Lower lobe of right lung (tissue), 2 donors: Measurements from ENCODE around the gene EIF2S3. TPM values are rescaled to one million over a fixed set of nuclear protein-coding genes. Genes with fewer than 3 reads are reported as not detected.

Experiments
- ATAC-seq, 2 donors: fragments of 200-7000 bp; cut with Tn5 transposase; one replicate each; pipeline ENCODE4 v1.9.1; 2020 to 2022; ENCODE audit warnings: mild to moderate bottlenecking in 2 of 2, moderate library complexity in 2 of 2
- DNase-seq: peaks from one replicate; pipeline ENCODE4 v3.0.0-alpha.2; 2020
- H3K27ac ChIP-seq: fragments of 200-600 bp; one replicate; pipeline ENCODE4 v1.8.0; 2022
- H3K27me3 ChIP-seq: fragments of 200-600 bp; one replicate; pipeline ENCODE4 v1.8.0; 2022; ENCODE audit warnings: low read depth
- H3K36me3 ChIP-seq: fragments of 200-600 bp; one replicate; pipeline ENCODE4 v1.8.0; 2022; ENCODE audit warnings: mild to moderate bottlenecking
- H3K4me1 ChIP-seq: fragments of 200-600 bp; one replicate; pipeline ENCODE4 v1.8.0; 2022
- H3K4me3 ChIP-seq: fragments of 200-600 bp; one replicate; pipeline ENCODE4 v1.8.0; 2022; ENCODE audit warnings: mild to moderate bottlenecking
- H3K9me3 ChIP-seq: fragments of 200-600 bp; one replicate; pipeline ENCODE4 v1.8.0; 2022
- intact Hi-C: fragments of 100-400 bp; cut with DNase I; formaldehyde crosslinking; loops from one replicate; pipeline ENCODE4 v1.11.0; 2022
- total RNA-seq: library from RNA; stranded (reverse); fragmentation: NEBNext Ultra II Directional; extraction: Animal tissue kit (Norgen Biotek cat#: 25700); gene quantifications from one replicate; pipeline ENCODE4 v1.2.1, GENCODE V29; 2021
- TF ChIP-seq, protein P1 (sequence below): fragments of 200-600 bp; IDR thresholded peaks from one replicate; pipeline ENCODE4 v1.8.0; 2022; ENCODE audit warnings: antibody characterized with exemption, mild to moderate bottlenecking
- donor health status: DM: no; HTN: yes; CAD: no; lungs with severe emphysema.

The EIF2S3 gene
- total RNA-seq, 1 donor from 2014 or later = 174 TPM

DNA sequence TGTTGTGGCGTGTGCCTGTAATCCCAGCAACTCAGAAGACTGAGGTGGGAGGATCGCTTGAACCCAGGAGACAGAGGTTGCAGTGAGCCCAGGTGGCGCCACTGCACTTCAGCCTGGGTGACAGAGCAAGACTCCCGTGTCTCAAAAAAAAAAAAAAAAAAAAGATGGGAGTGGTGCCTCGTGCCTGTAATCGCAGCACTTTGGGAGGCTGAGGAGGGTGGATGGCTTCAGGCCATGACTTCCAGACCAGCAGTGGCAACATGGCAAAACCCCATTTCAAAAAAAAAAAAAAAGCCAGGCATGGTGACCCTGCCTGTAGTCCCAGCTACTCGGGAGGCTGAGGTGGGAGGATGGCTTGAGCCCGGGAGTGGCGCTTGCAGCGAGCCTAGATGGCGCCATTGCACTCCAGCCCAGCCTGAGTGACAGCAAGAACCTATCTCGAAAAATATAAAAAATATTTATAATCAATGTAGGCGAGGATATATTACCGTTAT is 27.0 kb downstream of the EIF2S3 start:
- no peaks in the 10 kb centered on the region for H3K27me3 ChIP-seq
- ATAC-seq = peak; percentile 60 to 83
- intact Hi-C loops = loop anchor here (5.0 kb wide), 1 partner anchor 161 kb away; no protein-coding TSS in a partner anchor
- TF ChIP-seq, protein P1, sequence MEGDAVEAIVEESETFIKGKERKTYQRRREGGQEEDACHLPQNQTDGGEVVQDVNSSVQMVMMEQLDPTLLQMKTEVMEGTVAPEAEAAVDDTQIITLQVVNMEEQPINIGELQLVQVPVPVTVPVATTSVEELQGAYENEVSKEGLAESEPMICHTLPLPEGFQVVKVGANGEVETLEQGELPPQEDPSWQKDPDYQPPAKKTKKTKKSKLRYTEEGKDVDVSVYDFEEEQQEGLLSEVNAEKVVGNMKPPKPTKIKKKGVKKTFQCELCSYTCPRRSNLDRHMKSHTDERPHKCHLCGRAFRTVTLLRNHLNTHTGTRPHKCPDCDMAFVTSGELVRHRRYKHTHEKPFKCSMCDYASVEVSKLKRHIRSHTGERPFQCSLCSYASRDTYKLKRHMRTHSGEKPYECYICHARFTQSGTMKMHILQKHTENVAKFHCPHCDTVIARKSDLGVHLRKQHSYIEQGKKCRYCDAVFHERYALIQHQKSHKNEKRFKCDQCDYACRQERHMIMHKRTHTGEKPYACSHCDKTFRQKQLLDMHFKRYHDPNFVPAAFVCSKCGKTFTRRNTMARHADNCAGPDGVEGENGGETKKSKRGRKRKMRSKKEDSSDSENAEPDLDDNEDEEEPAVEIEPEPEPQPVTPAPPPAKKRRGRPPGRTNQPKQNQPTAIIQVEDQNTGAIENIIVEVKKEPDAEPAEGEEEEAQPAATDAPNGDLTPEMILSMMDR = peak; percentile 46
- peak; percentile 55 for DNase-seq
- H3K4me3 ChIP-seq = no peak overlapping the region
- peaks cover 9% of the 10 kb centered on the region for H3K36me3 ChIP-seq
- no peaks in the 10 kb centered on the region for H3K9me3 ChIP-seq
- H3K27ac ChIP-seq = no peak overlapping the region
- no peaks in the 10 kb centered on the region for H3K4me1 ChIP-seq

GRCh38 chrX:24082447-24082846 is 27.7 kb downstream of the EIF2S3 start:
- TF ChIP-seq, protein P1 = no peak
- H3K27me3 ChIP-seq = no peaks in the 10 kb centered on the region
- H3K4me1 ChIP-seq = no peaks in the 10 kb centered on the region
- H3K9me3 ChIP-seq = no peaks in the 10 kb centered on the region
- no peak overlapping the region for H3K27ac ChIP-seq
- intact Hi-C loops = loop anchor here (5.0 kb wide), 1 partner anchor 160 kb away; no protein-coding TSS in a partner anchor
- no peak overlapping the region for H3K4me3 ChIP-seq
- no peak for ATAC-seq
- H3K36me3 ChIP-seq = peaks cover 2% of the 10 kb centered on the region
- DNase-seq = no peak

- TF ChIP-seq, protein P1 = no peak
- ATAC-seq = no peak
- no peak for DNase-seq
- no peak overlapping the region for H3K4me3 ChIP-seq
- H3K27ac ChIP-seq = no peak overlapping the region
- intact Hi-C loops = no loop called here
- H3K4me1 ChIP-seq = no peaks in the 10 kb centered on the region
- no peaks in the 10 kb centered on the region for H3K36me3 ChIP-seq
- H3K27me3 ChIP-seq = no peaks in the 10 kb centered on the region
- no peaks in the 10 kb centered on the region for H3K9me3 ChIP-seq
Measured at GRCh38 chrX:24085101-24085500, 30.3 kb downstream of the EIF2S3 start.

DNA sequence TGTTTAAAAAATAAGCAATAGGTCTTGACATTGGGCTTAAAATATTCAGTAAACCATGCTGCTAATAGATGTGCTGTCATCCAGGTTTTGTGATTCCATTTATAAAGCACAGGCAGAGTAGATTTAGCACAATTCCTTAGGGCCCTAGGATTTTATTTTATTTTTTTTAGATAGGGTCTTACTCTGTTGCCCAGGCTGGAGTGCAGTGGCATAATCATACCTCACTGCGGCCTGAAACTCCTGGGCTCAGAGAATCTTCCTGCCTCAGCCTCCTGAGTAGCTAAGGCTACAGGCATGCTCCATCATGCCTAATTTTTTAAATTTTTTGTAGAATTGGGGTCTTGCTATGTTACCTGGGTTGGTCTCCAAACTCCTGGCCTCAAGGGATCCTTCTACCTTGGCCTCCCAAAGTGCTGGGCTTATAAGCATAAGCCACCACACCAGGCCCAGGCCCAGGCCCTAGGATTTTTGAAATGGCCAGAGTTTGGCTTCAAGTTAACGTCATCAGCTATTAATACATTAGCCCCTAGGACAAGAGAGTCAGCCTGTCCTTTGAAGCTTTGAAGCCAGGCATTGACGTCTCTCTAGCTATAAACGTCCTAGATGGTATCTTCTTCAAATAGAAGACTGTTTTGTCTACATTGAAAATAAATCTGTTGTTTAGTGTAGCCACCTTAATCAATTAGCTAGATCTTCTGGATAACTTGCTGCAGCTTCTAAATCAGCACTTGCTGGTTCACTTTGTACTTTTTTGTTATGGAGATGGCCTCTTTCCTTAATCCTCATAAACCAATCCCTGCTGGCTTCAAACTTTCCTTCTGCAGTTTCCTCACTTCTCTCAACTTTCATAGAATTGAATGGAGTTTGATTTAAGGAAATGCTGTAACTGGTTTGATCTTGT is 35.8 kb downstream of the EIF2S3 start:
- H3K4me3 ChIP-seq = no peak overlapping the region
- no peaks in the 10 kb centered on the region for H3K36me3 ChIP-seq
- TF ChIP-seq, protein P1 = no peak
- no peaks in the 10 kb centered on the region for H3K27me3 ChIP-seq
- no peaks in the 10 kb centered on the region for H3K9me3 ChIP-seq
- H3K27ac ChIP-seq = no peak overlapping the region
- H3K4me1 ChIP-seq = no peaks in the 10 kb centered on the region
- intact Hi-C loops = no loop called here
- ATAC-seq = no peak
- DNase-seq = no peak

- H3K4me3 ChIP-seq = no peak overlapping the region
- no peak for DNase-seq
- ATAC-seq = no peak
- TF ChIP-seq, protein P1 = no peak
- intact Hi-C loops = no loop called here
- H3K27ac ChIP-seq = no peak overlapping the region
- no peaks in the 10 kb centered on the region for H3K4me1 ChIP-seq
- no peaks in the 10 kb centered on the region for H3K36me3 ChIP-seq
- no peaks in the 10 kb centered on the region for H3K9me3 ChIP-seq
- no peaks in the 10 kb centered on the region for H3K27me3 ChIP-seq
Measured at GRCh38 chrX:24093746-24094145, 39.0 kb downstream of the EIF2S3 start.
